ENCODE data around the gene LINGO4.
"Not testable (repeated sequence)": the region's sequence is repeated elsewhere in the genome, so short reads cannot be mapped to it uniquely, and the experiment has no call there.

LINGO4 gene

GRCh38 chr1:151782026-151782425, 23.2 kb downstream of the LINGO4 start:
- DNase-seq (ENCODE audit: low read depth): not testable (repeated sequence)

- not testable (repeated sequence) for DNase-seq (ENCODE audit: low read depth)
Measured at GRCh38 chr1:151780736-151781135, 24.5 kb downstream of the LINGO4 start.

GRCh38 chr1:151779852-151780251, 25.4 kb downstream of the LINGO4 start:
- no peak for DNase-seq (ENCODE audit: low read depth)

- no peak for DNase-seq (ENCODE audit: low read depth)
Measured at GRCh38 chr1:151777317-151777716, 27.9 kb downstream of the LINGO4 start.

- DNase-seq (ENCODE audit: low read depth): no peak
Measured at GRCh38 chr1:151776665-151777062, 28.6 kb downstream of the LINGO4 start.

- no peak for DNase-seq (ENCODE audit: low read depth)
Measured at GRCh38 chr1:151775894-151776664, 29.1 kb downstream of the LINGO4 start.

- DNase-seq (ENCODE audit: low read depth): no peak
Measured at GRCh38 chr1:151774256-151774922, 30.8 kb downstream of the LINGO4 start.

GRCh38 chr1:151773702-151774101, 31.5 kb downstream of the LINGO4 start:
- peak; percentile 63 for DNase-seq (ENCODE audit: low read depth)

- DNase-seq (ENCODE audit: low read depth): not testable (repeated sequence)
Measured at GRCh38 chr1:151769270-151769669, 35.9 kb downstream of the LINGO4 start.

GRCh38 chr1:151768351-151769066, 36.7 kb downstream of the LINGO4 start:
- not testable (repeated sequence) for DNase-seq (ENCODE audit: low read depth)

- DNase-seq (ENCODE audit: low read depth): no peak
Measured at GRCh38 chr1:151763990-151764389, 41.2 kb downstream of the LINGO4 start.

- peak; percentile 46 for DNase-seq (ENCODE audit: low read depth)
Measured at GRCh38 chr1:151762941-151763921, 42.0 kb downstream of the LINGO4 start, which contains the start of gene MRPL9. TSS of gene MRPL9 (minus strand) at chr1:151763496. CDS start at chr1:151763479, 17 bp downstream.

GRCh38 chr1:151760597-151761385, 44.4 kb downstream of the LINGO4 start:
- no peak for DNase-seq (ENCODE audit: low read depth)

- DNase-seq (ENCODE audit: low read depth): no peak
Measured at GRCh38 chr1:151759241-151759640, 46.0 kb downstream of the LINGO4 start.

- no peak for DNase-seq (ENCODE audit: low read depth)
Measured at GRCh38 chr1:151756291-151756690, 48.9 kb downstream of the LINGO4 start.
